Neural cell (in vitro differentiated cells): ENCODE results near the gene INSIG2. TPM values are rescaled to one million over a fixed set of nuclear protein-coding genes. Genes with fewer than 3 reads are reported as not detected.

ENCODE experiments used
- H2AFZ ChIP-seq: fragments of 200-600, 300-800 bp; sonication (generic), shearing (Covaris generic); 2 replicates; pipeline ENCODE4 v1.6.0; 2014; ENCODE audit warnings: low read depth, mild to moderate bottlenecking, antibody characterized with exemption, low read length, moderate library complexity
- H3F3A ChIP-seq: fragments of 200-600 bp; shearing (Covaris generic); 2 replicates; pipeline ENCODE4 v1.6.1; 2016; ENCODE audit warnings: mild to moderate bottlenecking, moderate library complexity, mixed read lengths, antibody characterized with exemption, low read length; ENCODE audit not compliant: insufficient read depth, poor library complexity, severe bottlenecking
- H3K27ac ChIP-seq: fragments of 200-600, 300-800 bp; sonication (generic), shearing (Covaris generic); 2 replicates; pipeline ENCODE4 v1.5.1; 2014; ENCODE audit warnings: mild to moderate bottlenecking, low read length, moderate library complexity
- H3K27me3 ChIP-seq: fragments of 300-800, 200-600 bp; sonication (generic), shearing (Covaris generic); 2 replicates; pipeline ENCODE4 v1.6.0; 2014; ENCODE audit warnings: mild to moderate bottlenecking, low read depth, low read length, moderate library complexity; ENCODE audit not compliant: insufficient read depth
- H3K36me3 ChIP-seq: fragments of 300-800, 200-600 bp; sonication (generic), shearing (Covaris generic); 2 replicates; pipeline ENCODE4 v1.5.1; 2014; ENCODE audit warnings: mild to moderate bottlenecking, antibody characterized with exemption, low read length, moderate library complexity; ENCODE audit not compliant: insufficient read depth
- H3K4me2 ChIP-seq: fragments of 300-800, 200-600 bp; sonication (generic), shearing (Covaris generic); 2 replicates; pipeline ENCODE4 v1.6.0; 2014; ENCODE audit warnings: mild to moderate bottlenecking, low read length
- H3K4me3 ChIP-seq: fragments of 300-800, 200-600 bp; sonication (generic), shearing (Covaris generic); 2 replicates; pipeline ENCODE4 v1.5.1; 2014; ENCODE audit warnings: mild to moderate bottlenecking, low read length, moderate library complexity
- H3K79me2 ChIP-seq: fragments of 200-600 bp; shearing (Covaris generic); replicated peaks from 2 replicates; pipeline ENCODE4 v1.6.0; 2014; ENCODE audit warnings: mild to moderate bottlenecking, low read length, moderate library complexity; ENCODE audit not compliant: insufficient read depth
- H3K9ac ChIP-seq: fragments of 300-800, 200-600 bp; sonication (generic), shearing (Covaris generic); 2 replicates; pipeline ENCODE4 v1.6.1; 2016; ENCODE audit warnings: mild to moderate bottlenecking, low read length, mixed read lengths
- H3K9me2 ChIP-seq: fragments of 200-600 bp; shearing (Covaris generic); 2 replicates; pipeline ENCODE4 v1.6.1; 2016; ENCODE audit warnings: mild to moderate bottlenecking, low read length, mixed read lengths; ENCODE audit not compliant: insufficient read depth
- H3K9me3 ChIP-seq: fragments of 200-600, 300-800 bp; sonication (generic), shearing (Covaris generic); 2 replicates; pipeline ENCODE4 v1.6.1; 2016; ENCODE audit warnings: mild to moderate bottlenecking, mixed run types, low read length, moderate library complexity, mixed read lengths
- H4K20me1 ChIP-seq: fragments of 200-600 bp; shearing (Covaris generic); 2 replicates; pipeline ENCODE4 v1.6.1; 2016; ENCODE audit warnings: mild to moderate bottlenecking, mixed run types; ENCODE audit not compliant: insufficient read depth
- CTCF ChIP-seq: fragments of 450-650 bp; IDR thresholded peaks from 2 replicates; pipeline ENCODE4 v1.5.1; 2014; ENCODE audit warnings: antibody characterized with exemption, mild to moderate bottlenecking, moderate library complexity; ENCODE audit not compliant: poor library complexity, severe bottlenecking
- EP300 ChIP-seq: fragments of 450-650 bp; conservative IDR thresholded peaks from 2 replicates; pipeline ENCODE4 v1.6.1; 2014; ENCODE audit warnings: antibody characterized with exemption, mild to moderate bottlenecking, moderate library complexity; ENCODE audit not compliant: poor library complexity, severe bottlenecking
- EZH2 ChIP-seq: fragments of 200-600, 300-800 bp; shearing (Covaris generic), sonication (generic); IDR thresholded peaks from 2 replicates; pipeline ENCODE4 v1.6.1; 2014; ENCODE audit warnings: antibody characterized with exemption, low read length, borderline replicate concordance, mild to moderate bottlenecking; ENCODE audit not compliant: insufficient read depth, poor library complexity, severe bottlenecking
- MXI1 ChIP-seq: fragments of 450-650 bp; conservative IDR thresholded peaks from 2 replicates; pipeline ENCODE4 v1.6.1; 2014; ENCODE audit warnings: antibody characterized with exemption, mild to moderate bottlenecking; ENCODE audit not compliant: poor library complexity, severe bottlenecking
- POLR2AphosphoS5 ChIP-seq: IDR thresholded peaks from 2 replicates; pipeline ENCODE4 v1.6.1; 2012
- RAD21 ChIP-seq: fragments of 450-650 bp; conservative IDR thresholded peaks from 2 replicates; pipeline ENCODE4 v1.6.1; 2014; ENCODE audit warnings: antibody characterized with exemption, mild to moderate bottlenecking, moderate library complexity
- REST ChIP-seq: IDR thresholded peaks from 2 replicates; pipeline ENCODE4 v1.6.1; 2012; ENCODE audit warnings: borderline replicate concordance
- SMC3 ChIP-seq: fragments of 450-650 bp; conservative IDR thresholded peaks from 2 replicates; pipeline ENCODE4 v1.6.1; 2014; ENCODE audit warnings: antibody characterized with exemption, mild to moderate bottlenecking, moderate library complexity; ENCODE audit not compliant: poor library complexity
- TAF1 ChIP-seq: IDR thresholded peaks from 2 replicates; pipeline ENCODE4 v1.6.1; 2012; ENCODE audit warnings: low read depth
- polyA plus RNA-seq: library from polyadenylated mRNA; depleted of rRNA; stranded (reverse); fragments of >200 nt; gene quantifications from 2 replicates; pipeline ENCODE4 v1.2.3, GENCODE V29; 2014

INSIG2 gene
- polyA plus RNA-seq, 1 donor from 2014 or later: 30.3 TPM

GRCh38 chr2:118123561-118124232 is 35.4 kb downstream of the INSIG2 start:
- Histone ChIP-seq H3K27me3 (no peaks in the 10 kb centered on the region), H3K9ac (no peak overlapping the region), H3F3A (no peaks in the 10 kb centered on the region), H3K9me3 (no peaks in the 10 kb centered on the region), H3K79me2 (no peaks in the 10 kb centered on the region), H3K4me2 (no peak overlapping the region), H3K27ac (no peak overlapping the region), H4K20me1 (no peaks in the 10 kb centered on the region), H3K4me3 (no peak overlapping the region), H3K36me3 (no peaks in the 10 kb centered on the region), H2AFZ (no peak overlapping the region), H3K9me2 (no peaks in the 10 kb centered on the region)
- TF ChIP-seq RAD21: no peak
- TF ChIP-seq EP300: no peak
- no peak for TF ChIP-seq TAF1
- no peak for TF ChIP-seq SMC3
- TF ChIP-seq EZH2: no peak
- TF ChIP-seq MXI1: no peak
- no peak for TF ChIP-seq POLR2AphosphoS5
- no peak for TF ChIP-seq REST
- no peak for TF ChIP-seq CTCF

- Histone ChIP-seq H2AFZ (no peak overlapping the region), H3K9me3 (no peaks in the 10 kb centered on the region), H3K4me2 (no peak overlapping the region), H4K20me1 (no peaks in the 10 kb centered on the region), H3K79me2 (no peaks in the 10 kb centered on the region), H3K36me3 (no peaks in the 10 kb centered on the region), H3K27me3 (no peaks in the 10 kb centered on the region), H3K9me2 (no peaks in the 10 kb centered on the region), H3K4me3 (no peak overlapping the region), H3K9ac (no peak overlapping the region), H3F3A (no peaks in the 10 kb centered on the region), H3K27ac (no peak overlapping the region)
- TF ChIP-seq REST (no peak), EZH2 (no peak), RAD21 (no peak), POLR2AphosphoS5 (no peak), CTCF (no peak), MXI1 (no peak), SMC3 (no peak), EP300 (no peak), TAF1 (no peak)
Observed at GRCh38 chr2:118124288-118124891, 36.1 kb downstream of the INSIG2 start.
